ENCODE measurements around the gene SMG9.
"Not testable (repeated sequence)": the region's sequence is repeated elsewhere in the genome, so short reads cannot be mapped to it uniquely, and the experiment has no call there.

The SMG9 gene

GRCh38 chr19:43688059-43688701 is 66.6 kb downstream of the SMG9 start:
- no peak for DNase-seq

- DNase-seq, result no peak
These were observed 67.1 kb downstream of the SMG9 start for GRCh38 chr19:43687660-43687997.

GRCh38 chr19:43684326-43684725 is 70.4 kb downstream of the SMG9 start:
- DNase-seq, result no peak

- no peak for DNase-seq
These were observed 70.9 kb downstream of the SMG9 start for GRCh38 chr19:43683905-43684304.

GRCh38 chr19:43682824-43683661 is 71.7 kb downstream of the SMG9 start:
- no peak for DNase-seq

GRCh38 chr19:43682269-43682668 is 72.5 kb downstream of the SMG9 start:
- not testable (repeated sequence) for DNase-seq

GRCh38 chr19:43681821-43682220 is 72.9 kb downstream of the SMG9 start:
- no peak for DNase-seq

- DNase-seq, result peak; percentile 53
These were observed 76.1 kb downstream of the SMG9 start for GRCh38 chr19:43678512-43679261.

Measured in fibroblast of skin of right quadriceps (primary cell).